ENCODE results near the gene SLC27A6.
"Not testable (repeated sequence)": the region's sequence is repeated elsewhere in the genome, so short reads cannot be mapped to it uniquely, and the experiment has no call there.

Gene SLC27A6, protein sequence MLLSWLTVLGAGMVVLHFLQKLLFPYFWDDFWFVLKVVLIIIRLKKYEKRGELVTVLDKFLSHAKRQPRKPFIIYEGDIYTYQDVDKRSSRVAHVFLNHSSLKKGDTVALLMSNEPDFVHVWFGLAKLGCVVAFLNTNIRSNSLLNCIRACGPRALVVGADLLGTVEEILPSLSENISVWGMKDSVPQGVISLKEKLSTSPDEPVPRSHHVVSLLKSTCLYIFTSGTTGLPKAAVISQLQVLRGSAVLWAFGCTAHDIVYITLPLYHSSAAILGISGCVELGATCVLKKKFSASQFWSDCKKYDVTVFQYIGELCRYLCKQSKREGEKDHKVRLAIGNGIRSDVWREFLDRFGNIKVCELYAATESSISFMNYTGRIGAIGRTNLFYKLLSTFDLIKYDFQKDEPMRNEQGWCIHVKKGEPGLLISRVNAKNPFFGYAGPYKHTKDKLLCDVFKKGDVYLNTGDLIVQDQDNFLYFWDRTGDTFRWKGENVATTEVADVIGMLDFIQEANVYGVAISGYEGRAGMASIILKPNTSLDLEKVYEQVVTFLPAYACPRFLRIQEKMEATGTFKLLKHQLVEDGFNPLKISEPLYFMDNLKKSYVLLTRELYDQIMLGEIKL

GRCh38 chr5:128965011-128965637 is at the start of gene SLC27A6:
TSS of gene SLC27A6 (plus strand) at chr5:128965488. CDS start at chr5:128966138, 650 bp downstream.
- no peak for DNase-seq (ENCODE audit: low spot score)

DNA sequence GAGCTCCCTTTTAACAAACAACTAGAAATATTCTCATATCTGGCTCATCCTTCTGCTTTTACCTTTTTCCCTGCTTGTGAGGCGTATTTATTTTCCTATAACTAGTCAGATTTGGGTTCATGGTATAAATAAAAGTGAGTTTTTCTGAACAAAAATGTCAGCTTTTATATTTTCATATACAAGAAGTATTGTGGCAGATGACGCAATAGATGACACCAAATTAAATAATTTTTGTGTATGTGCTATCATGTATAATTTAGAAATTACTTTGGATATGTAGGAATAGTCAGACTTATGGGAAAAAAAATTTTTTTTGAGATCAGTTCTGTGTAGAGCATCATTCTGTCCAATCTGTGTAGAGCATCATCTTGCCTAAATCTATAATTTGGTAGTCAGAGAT is 45.7 kb upstream of the SLC27A6 start:
- DNase-seq (ENCODE audit: low spot score) = no peak

DNA sequence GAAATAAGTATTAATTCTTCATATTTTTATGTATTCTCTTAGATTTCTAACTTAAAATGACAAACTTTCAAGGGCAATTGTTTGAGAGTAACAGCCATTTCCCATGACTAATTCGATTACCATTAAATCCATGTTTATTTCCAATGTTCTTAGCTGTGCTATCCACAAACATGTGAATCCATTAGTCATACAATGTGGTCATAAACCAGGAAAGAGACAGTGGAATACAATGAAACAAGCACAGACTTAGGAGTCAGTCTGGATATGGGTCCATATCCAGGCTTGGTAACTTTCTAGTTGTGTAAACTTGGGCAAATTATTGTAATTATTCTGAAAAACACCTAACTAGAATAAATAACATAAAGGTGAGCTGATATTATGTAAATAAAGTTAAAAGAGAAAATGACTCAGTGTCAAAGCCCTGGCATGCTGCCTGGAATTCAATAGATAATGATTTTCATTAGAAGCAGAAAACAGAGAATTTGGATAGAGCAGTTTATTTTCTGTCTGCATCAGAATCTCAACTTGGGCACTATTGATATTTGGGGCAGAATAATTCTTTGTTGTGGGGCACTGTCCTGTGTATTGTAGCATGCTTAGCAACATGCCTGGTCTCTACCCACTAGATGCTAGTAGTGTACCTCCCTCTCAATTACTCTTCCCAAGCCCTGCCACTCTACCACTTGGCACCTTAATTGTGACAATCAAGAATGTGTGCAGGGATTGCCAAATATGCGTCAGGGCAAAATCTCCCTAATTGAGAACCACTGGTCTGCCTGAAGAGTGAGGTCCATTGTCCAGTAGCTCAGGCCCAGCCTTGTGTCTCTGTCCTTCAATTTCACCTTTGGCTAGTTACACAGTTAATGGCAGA is 44.7 kb upstream of the SLC27A6 start:
- no peak for DNase-seq (ENCODE audit: low spot score)

GRCh38 chr5:128924299-128924698 is 41.0 kb upstream of the SLC27A6 start:
- DNase-seq (ENCODE audit: low spot score) = no peak

GRCh38 chr5:128925973-128926372 is 39.3 kb upstream of the SLC27A6 start:
- no peak for DNase-seq (ENCODE audit: low spot score)

DNA sequence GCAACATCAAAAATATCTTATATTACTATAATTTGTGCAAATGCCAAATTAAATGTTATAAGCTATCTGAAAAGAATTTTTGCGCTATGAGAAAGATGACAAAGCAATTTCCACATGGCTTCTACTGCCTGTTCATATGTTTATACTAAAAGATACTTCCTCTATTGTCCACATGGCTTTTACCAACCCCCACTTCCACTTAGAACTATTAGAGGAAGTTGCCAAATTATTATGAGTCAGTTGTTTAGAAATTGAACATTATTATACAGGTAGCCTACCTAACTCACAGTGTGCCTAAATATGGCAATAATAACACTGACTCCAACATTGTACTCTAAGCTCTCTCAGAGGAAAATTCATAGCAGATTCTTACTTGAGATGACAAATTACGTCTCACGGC is 37.6 kb upstream of the SLC27A6 start:
- no peak for DNase-seq (ENCODE audit: low spot score)

- DNase-seq (ENCODE audit: low spot score) = not testable (repeated sequence)
These were observed 33.1 kb upstream of the SLC27A6 start for GRCh38 chr5:128932232-128932631.

GRCh38 chr5:128943100-128943499 is 22.2 kb upstream of the SLC27A6 start:
- DNase-seq (ENCODE audit: low spot score) = not testable (repeated sequence)

- DNase-seq (ENCODE audit: low spot score) = no peak
These were observed 15.3 kb upstream of the SLC27A6 start for GRCh38 chr5:128949847-128950546.

DNA sequence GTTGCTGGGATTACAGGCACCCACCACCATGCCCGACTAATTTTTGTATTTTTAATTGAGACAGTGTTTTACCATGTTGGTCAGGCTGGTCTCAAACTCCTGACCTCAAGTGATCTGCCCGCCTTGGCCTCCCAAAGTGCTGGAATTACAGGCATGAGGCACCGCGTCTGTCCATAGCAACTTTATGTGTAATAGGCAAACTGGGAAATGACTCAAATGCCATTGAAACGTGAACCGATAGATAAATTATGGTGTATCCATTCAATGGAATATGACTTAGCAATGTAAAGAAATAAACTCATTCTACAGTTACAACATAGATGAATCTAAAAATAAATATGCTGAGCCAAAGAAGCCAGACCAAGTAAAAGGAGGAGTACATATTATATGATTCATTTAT is 14.0 kb upstream of the SLC27A6 start:
- not testable (repeated sequence) for DNase-seq (ENCODE audit: low spot score)

- DNase-seq (ENCODE audit: low spot score) = no peak
These were observed 9.1 kb upstream of the SLC27A6 start for GRCh38 chr5:128956164-128956563.

DNA sequence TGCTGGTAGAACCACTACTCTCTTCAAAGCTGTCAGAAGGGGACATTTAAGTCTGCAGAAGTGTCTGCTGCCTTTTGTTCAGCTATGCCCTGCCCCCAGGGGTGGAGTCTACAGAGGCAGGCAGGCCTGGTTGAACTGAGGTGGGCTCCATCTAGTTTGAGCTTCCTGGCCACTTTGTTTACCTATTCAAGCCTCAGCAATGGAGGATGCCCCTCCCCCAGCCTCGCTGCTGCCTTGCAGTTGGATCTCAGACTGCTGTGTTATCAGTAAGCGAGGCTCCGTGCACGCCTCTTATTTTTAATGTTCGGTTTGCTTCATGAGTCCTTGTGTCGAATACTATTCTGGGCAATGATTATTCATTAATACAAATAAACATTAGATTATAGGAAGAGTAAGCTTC is 3.1 kb upstream of the SLC27A6 start:
- no peak for DNase-seq (ENCODE audit: low spot score)

DNA sequence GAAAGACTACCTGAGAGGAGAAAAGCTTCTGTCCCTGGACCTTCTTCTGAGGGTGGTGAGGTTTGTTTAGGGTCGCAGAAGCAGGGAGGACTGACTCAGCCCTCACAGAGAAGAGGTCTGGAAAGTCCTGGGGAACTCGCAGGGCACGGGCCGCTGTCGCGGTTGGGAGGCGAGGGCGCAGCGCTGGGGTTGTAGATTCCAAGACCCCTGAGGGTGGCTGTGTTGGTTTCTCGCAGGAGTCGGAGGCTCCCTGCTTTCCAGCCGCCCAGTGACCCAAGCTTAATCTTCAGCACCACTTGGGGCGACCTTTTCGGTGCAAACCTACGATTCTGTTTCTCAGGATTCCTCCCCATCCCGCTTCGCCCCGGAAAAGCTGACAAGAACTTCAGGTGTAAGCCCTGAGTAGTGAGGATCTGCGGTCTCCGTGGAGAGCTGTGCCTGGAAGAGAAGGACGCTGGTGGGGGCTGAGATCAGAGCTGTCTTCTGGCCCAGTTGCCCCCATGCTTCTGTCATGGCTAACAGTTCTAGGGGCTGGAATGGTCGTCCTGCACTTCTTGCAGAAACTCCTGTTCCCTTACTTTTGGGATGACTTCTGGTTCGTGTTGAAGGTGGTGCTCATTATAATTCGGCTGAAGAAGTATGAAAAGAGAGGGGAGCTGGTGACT is 482 bp downstream of the SLC27A6 start:
- no peak for DNase-seq (ENCODE audit: low spot score)

GRCh38 chr5:128966375-128966774 is 1.1 kb downstream of the SLC27A6 start:
- no peak for DNase-seq (ENCODE audit: low spot score)

DNA sequence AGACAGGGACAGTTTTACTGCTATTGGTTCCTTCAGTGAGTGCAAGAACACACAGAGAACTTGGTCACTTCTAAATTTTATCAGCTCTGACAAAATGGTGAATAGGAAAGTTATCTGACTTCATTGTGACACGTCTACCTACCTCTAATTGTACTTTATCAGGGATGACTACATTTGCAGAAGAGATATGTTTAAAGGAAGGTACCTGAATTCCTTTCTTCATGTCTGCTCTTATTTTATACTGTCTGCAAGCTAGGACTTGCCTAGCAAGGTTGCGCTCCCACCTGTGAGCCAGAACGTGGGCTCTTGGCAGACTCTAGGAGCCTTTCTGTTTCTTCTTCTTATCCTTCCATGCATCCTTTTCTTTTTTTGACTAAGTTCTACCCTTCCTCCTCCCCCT is 1.6 kb downstream of the SLC27A6 start:
- no peak for DNase-seq (ENCODE audit: low spot score)

DNA sequence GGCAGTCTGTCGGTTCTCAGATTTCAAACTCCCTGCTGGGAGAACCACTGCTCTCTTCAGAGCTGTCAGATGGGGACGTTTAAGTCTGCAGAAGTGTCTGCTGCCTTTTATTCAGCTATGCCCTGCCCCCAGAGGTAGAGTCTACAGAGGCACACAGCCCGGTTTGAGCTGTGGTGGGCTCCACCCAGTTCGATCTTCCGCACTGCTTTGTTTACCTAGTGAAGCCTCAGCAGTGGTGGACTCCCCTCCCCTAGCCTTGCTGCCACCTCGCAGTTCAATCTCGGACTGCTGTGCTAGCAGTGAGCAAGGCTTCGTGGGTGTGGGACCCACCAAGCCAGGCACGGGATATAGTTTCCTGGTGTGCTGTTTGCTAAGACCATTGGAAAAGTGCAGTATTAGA is 8.0 kb downstream of the SLC27A6 start:
- no peak for DNase-seq (ENCODE audit: low spot score)

DNA sequence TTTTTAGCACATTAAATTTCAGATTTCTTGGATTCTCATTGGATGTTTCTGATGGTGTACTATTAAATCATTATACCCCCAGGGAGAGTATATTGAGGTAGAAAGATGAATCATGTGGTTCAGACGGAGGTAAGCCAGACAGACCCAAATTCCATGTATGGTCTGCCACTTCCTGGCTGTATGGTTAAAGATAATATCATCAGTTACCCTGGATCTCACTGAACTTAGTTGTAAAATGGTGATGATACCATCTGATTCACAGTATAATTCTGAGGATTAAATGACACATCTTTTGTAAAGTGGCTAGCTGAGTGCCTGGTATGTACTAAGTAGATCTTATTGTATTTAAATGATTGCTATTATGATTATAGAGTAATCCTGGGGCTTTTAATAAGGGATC is 9.3 kb downstream of the SLC27A6 start:
- DNase-seq (ENCODE audit: low spot score) = no peak

DNA sequence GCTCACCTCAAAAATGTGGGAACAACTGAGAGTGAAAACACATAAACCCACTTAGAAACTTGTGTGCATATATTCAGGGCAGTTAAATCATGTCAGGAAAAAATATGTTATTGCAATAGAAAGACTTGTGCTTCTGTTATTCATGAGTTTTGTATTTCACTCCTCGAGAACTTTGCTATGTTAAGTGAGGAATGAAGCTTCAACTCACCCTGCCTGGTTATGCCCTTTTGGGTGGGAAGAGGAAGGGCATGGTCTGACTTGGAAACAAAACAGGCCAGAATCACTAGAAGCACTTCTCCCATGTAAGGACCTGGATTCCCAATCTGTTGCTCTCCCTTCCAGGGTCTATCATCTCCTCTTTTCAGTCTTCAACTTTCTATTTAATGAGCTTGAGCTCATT is 14.5 kb downstream of the SLC27A6 start:
- DNase-seq (ENCODE audit: low spot score) = no peak

GRCh38 chr5:128980917-128981316 is 15.6 kb downstream of the SLC27A6 start:
- no peak for DNase-seq (ENCODE audit: low spot score)

- DNase-seq (ENCODE audit: low spot score) = no peak
These were observed 19.2 kb downstream of the SLC27A6 start for GRCh38 chr5:128984480-128984879.

GRCh38 chr5:128988476-128988875 is 23.2 kb downstream of the SLC27A6 start:
- no peak for DNase-seq (ENCODE audit: low spot score)

Data from left forelimb (tissue), 1 donor.